Measurements from ENCODE around the gene ZNF576. TPM values are rescaled to one million over a fixed set of nuclear protein-coding genes. Genes with fewer than 3 reads are reported as not detected.

ZNF576 gene
- total RNA-seq, 1 experiment from 2014 or later: 14.1 TPM

GRCh38 chr19:43622956-43623355 is 26.6 kb downstream of the ZNF576 start:
- ChIA-PET CTCF (no interaction called here), POLR2A (no interaction called here)
- no TSS peak for BruUV-seq (replicated peaks)
- H3K27ac ChIP-seq (ENCODE audit: low read length): no peak overlapping the region
- TF ChIP-seq TCF7L2 (IDR thresholded peaks at IDR 0.05; ENCODE audit: low read depth, low read length) (no peak), POLR2AphosphoS5 (IDR thresholded peaks at IDR 0.05; ENCODE audit: low read depth, low read length) (no peak), REST (IDR thresholded peaks at IDR 0.05; ENCODE audit: insufficient read depth in 1 of 2, low read depth in 2 of 2, low read length in 1 of 2) (no peak), SIN3A (IDR thresholded peaks at IDR 0.05; ENCODE audit: borderline replicate concordance, insufficient read depth, low read depth, low read length) (no peak)
- TF ChIP-seq, protein P1, sequence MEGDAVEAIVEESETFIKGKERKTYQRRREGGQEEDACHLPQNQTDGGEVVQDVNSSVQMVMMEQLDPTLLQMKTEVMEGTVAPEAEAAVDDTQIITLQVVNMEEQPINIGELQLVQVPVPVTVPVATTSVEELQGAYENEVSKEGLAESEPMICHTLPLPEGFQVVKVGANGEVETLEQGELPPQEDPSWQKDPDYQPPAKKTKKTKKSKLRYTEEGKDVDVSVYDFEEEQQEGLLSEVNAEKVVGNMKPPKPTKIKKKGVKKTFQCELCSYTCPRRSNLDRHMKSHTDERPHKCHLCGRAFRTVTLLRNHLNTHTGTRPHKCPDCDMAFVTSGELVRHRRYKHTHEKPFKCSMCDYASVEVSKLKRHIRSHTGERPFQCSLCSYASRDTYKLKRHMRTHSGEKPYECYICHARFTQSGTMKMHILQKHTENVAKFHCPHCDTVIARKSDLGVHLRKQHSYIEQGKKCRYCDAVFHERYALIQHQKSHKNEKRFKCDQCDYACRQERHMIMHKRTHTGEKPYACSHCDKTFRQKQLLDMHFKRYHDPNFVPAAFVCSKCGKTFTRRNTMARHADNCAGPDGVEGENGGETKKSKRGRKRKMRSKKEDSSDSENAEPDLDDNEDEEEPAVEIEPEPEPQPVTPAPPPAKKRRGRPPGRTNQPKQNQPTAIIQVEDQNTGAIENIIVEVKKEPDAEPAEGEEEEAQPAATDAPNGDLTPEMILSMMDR (IDR thresholded peaks at IDR 0.05): no peak
- H3K4me3 ChIP-seq (ENCODE audit: low read depth in 2 of 2, low read length in 2 of 2): no peak overlapping the region
- in situ Hi-C loops (cut with HindIII; ENCODE audit: low pct_unique_long_range_greater_than_20kb, low sequenced_read_pairs): no loop called here
- no peaks in the 10 kb centered on the region for H3K4me1 ChIP-seq (ENCODE audit: control insufficient read depth, insufficient read depth, low read length)
- ATAC-seq (no peak), DNase-seq (ENCODE audit: low read depth, low spot score) (no peak)
- H3K36me3 ChIP-seq (ENCODE audit: control insufficient read depth, insufficient read depth, low read length): no peaks in the 10 kb centered on the region
- no peaks in the 10 kb centered on the region for H3K27me3 ChIP-seq (ENCODE audit: control insufficient read depth, insufficient read depth, low read length)
- intact Hi-C loops (cut with micrococcal nuclease; ENCODE audit: unreplicated experiment): no loop called here
- no peaks in the 10 kb centered on the region for H3K9me3 ChIP-seq (ENCODE audit: control insufficient read depth, insufficient read depth, low read depth, low read length)

GRCh38 chr19:43623889-43624670 is 27.7 kb downstream of the ZNF576 start:
- no peak overlapping the region for H3K4me3 ChIP-seq (ENCODE audit: low read depth in 2 of 2, low read length in 2 of 2)
- ChIA-PET CTCF (no interaction called here), POLR2A (no interaction called here)
- ATAC-seq (no peak), DNase-seq (ENCODE audit: low read depth, low spot score) (no peak)
- no peaks in the 10 kb centered on the region for H3K9me3 ChIP-seq (ENCODE audit: control insufficient read depth, insufficient read depth, low read depth, low read length)
- BruUV-seq (replicated peaks): no TSS peak
- no peak overlapping the region for H3K27ac ChIP-seq (ENCODE audit: low read length)
- no peaks in the 10 kb centered on the region for H3K27me3 ChIP-seq (ENCODE audit: control insufficient read depth, insufficient read depth, low read length)
- intact Hi-C loops (cut with micrococcal nuclease; ENCODE audit: unreplicated experiment): no loop called here
- TF ChIP-seq TCF7L2 (IDR thresholded peaks at IDR 0.05; ENCODE audit: low read depth, low read length) (no peak), POLR2AphosphoS5 (IDR thresholded peaks at IDR 0.05; ENCODE audit: low read depth, low read length) (no peak)
- TF ChIP-seq, protein P1 (IDR thresholded peaks at IDR 0.05): no peak
- in situ Hi-C loops (cut with HindIII; ENCODE audit: low pct_unique_long_range_greater_than_20kb, low sequenced_read_pairs): no loop called here
- no peaks in the 10 kb centered on the region for H3K4me1 ChIP-seq (ENCODE audit: control insufficient read depth, insufficient read depth, low read length)
- H3K36me3 ChIP-seq (ENCODE audit: control insufficient read depth, insufficient read depth, low read length): no peaks in the 10 kb centered on the region
